Body of pancreas (tissue), 4 donors: ENCODE measurements around the gene FCGR2B. TPM values are rescaled to one million over a fixed set of nuclear protein-coding genes. Genes with fewer than 3 reads are reported as not detected.
"Not testable (repeated sequence)": the region's sequence is repeated elsewhere in the genome, so short reads cannot be mapped to it uniquely, and the experiment has no call there.

ENCODE experiments used
- ATAC-seq: fragments of 150-250 bp; one replicate; pipeline ENCODE4 v1.9.1; 2016
- DNase-seq, 4 donors: peaks; one replicate each; pipeline ENCODE4 v3.0.0-alpha.2; 2019
- H3K27ac ChIP-seq, 4 donors: fragments of 200-600 bp; sonication (generic); 1 replicate in 3 of 4; 2 replicates in 1 of 4; pipeline versions ENCODE4 v1.5.1 to v1.6.1; 2016 to 2019; ENCODE audit warnings: mild to moderate bottlenecking in 1 of 4, mixed read lengths in 1 of 4, moderate library complexity in 1 of 4
- H3K27me3 ChIP-seq, 2 donors: fragments of 200-600 bp; sonication (generic); one replicate each; pipeline ENCODE4 v1.6.0; 2016; ENCODE audit warnings: mild to moderate bottlenecking in 1 of 2
- H3K36me3 ChIP-seq, 2 donors: fragments of 200-600 bp; sonication (generic); replicated peaks in 1 of 2; 2 replicates each; pipeline ENCODE4 v1.5.1; 2016; ENCODE audit warnings: low read depth in 2 of 2; ENCODE audit not compliant: insufficient read depth in 1 of 2
- H3K4me1 ChIP-seq: fragments of 200-600 bp; sonication (generic); one replicate; pipeline ENCODE4 v1.6.0; 2016
- H3K4me3 ChIP-seq, 2 donors: fragments of 200-600 bp; sonication (generic); 1 replicate in 1 of 2; 2 replicates in 1 of 2; pipeline ENCODE4 v1.5.1; 2016 to 2019
- H3K9me3 ChIP-seq, 3 donors: fragments of 200-600 bp; sonication (generic); 1 replicate in 2 of 3; 2 replicates in 1 of 3; pipeline ENCODE4 v1.5.1; 2016
- CTCF ChIP-seq, 7 experiments: fragments of 450-650 bp in 4 of 7; fragments of 200-600 bp in 3 of 7; sonication (generic) in 3 of 7; IDR thresholded peaks; one replicate each; pipeline ENCODE4 v1.5.1; 2016 to 2019; ENCODE audit warnings: antibody characterized with exemption in 7 of 7
- POLR2A ChIP-seq, 3 donors: fragments of 450-650 bp; IDR thresholded peaks; one replicate each; pipeline ENCODE4 v1.6.1; 2016; ENCODE audit warnings: antibody characterized with exemption in 3 of 3, mild to moderate bottlenecking in 2 of 3
- WGBS, 2 donors: methylation state at CpG; one replicate each; pipeline ENCODE4 v1.1.5; 2017; 5-methylcytosine and 5-hydroxymethylcytosine counted together
- intact Hi-C: fragments of 100-400 bp; cut with DNase I; formaldehyde crosslinking; loops from one replicate; pipeline ENCODE4 v1.15.1; 2023
- total RNA-seq, 2 donors: library from RNA; depleted of rRNA; stranded (reverse); fragments of >200 nt; gene quantifications; one replicate each; pipeline ENCODE4 v1.1.0, GENCODE V29; 2016

FCGR2B gene
- total RNA-seq, 2 donors from 2014 or later: 1.3 to 7.8 TPM

- DNase-seq, H3K36me3 ChIP-seq, H3K27ac ChIP-seq, H3K4me3 ChIP-seq, H3K27me3 ChIP-seq, H3K9me3 ChIP-seq, intact Hi-C loops, H3K4me1 ChIP-seq, ATAC-seq: not testable (repeated sequence)
- 62 to 100% methylated on average over 2 to 3 of the region's 3 CpGs for WGBS, 2 donors
Observed at GRCh38 chr1:161674908-161675307, 12.0 kb downstream of the FCGR2B start.

GRCh38 chr1:161676441-161676840 is 13.5 kb downstream of the FCGR2B start:
- WGBS, 2 donors: 91 to 98% methylated on average over 2 of the region's 2 CpGs
- no peak for DNase-seq
- Histone ChIP-seq H3K9me3 (no peaks in the 10 kb centered on the region), H3K4me3 (no peak overlapping the region), H3K27me3 (no peaks in the 10 kb centered on the region), H3K27ac (no peak overlapping the region), H3K36me3 (no peaks in the 10 kb centered on the region), H3K4me1 (no peaks in the 10 kb centered on the region)
- intact Hi-C loops: no loop called here
- ATAC-seq: no peak
- TF ChIP-seq CTCF (IDR thresholded peaks at IDR 0.05) (no peak), POLR2A (IDR thresholded peaks at IDR 0.05) (no peak)

- peak in 3 of 4 donors; percentile 8 to 35 (median 14) for DNase-seq
- Histone ChIP-seq H3K4me3 (no peak overlapping the region), H3K9me3 (no peaks in the 10 kb centered on the region), H3K27me3 (no peaks in the 10 kb centered on the region), H3K27ac (no peak overlapping the region), H3K4me1 (no peaks in the 10 kb centered on the region), H3K36me3 (no peaks in the 10 kb centered on the region)
- intact Hi-C loops: no loop called here
- TF ChIP-seq POLR2A (IDR thresholded peaks at IDR 0.05): no peak
- TF ChIP-seq CTCF (IDR thresholded peaks at IDR 0.05): no peak
- no peak for ATAC-seq
- 51 to 66% methylated on average over 5 of the region's 5 CpGs for WGBS, 2 donors
Observed at GRCh38 chr1:161676958-161677689, 14.2 kb downstream of the FCGR2B start.

GRCh38 chr1:161678500-161678899 is 15.6 kb downstream of the FCGR2B start:
- DNase-seq: no peak
- no peak for TF ChIP-seq CTCF (IDR thresholded peaks at IDR 0.05)
- TF ChIP-seq POLR2A (IDR thresholded peaks at IDR 0.05): no peak
- Histone ChIP-seq H3K27me3 (no peaks in the 10 kb centered on the region), H3K36me3 (no peaks in the 10 kb centered on the region), H3K4me3 (no peak overlapping the region), H3K4me1 (no peaks in the 10 kb centered on the region), H3K27ac (no peak overlapping the region), H3K9me3 (no peaks in the 10 kb centered on the region)
- WGBS, 2 donors: 86 to 91% methylated on average over 3 of the region's 3 CpGs
- intact Hi-C loops: no loop called here
- ATAC-seq: no peak

GRCh38 chr1:161681879-161682278 is 18.9 kb downstream of the FCGR2B start:
- Histone ChIP-seq H3K4me1 (no peaks in the 10 kb centered on the region), H3K27me3 (no peaks in the 10 kb centered on the region), H3K4me3 (no peak overlapping the region), H3K9me3 (no peaks in the 10 kb centered on the region), H3K36me3 (no peaks in the 10 kb centered on the region), H3K27ac (no peak overlapping the region)
- 63% methylated on average over 3 of the region's 3 CpGs for WGBS, 2 donors
- DNase-seq: no peak
- TF ChIP-seq CTCF (IDR thresholded peaks at IDR 0.05): no peak
- TF ChIP-seq POLR2A (IDR thresholded peaks at IDR 0.05): no peak
- intact Hi-C loops: no loop called here
- no peak for ATAC-seq
